HG02938 (cell line): ENCODE data around the gene ARHGEF2.

ENCODE experiments used
- ATAC-seq: cut with Tn5 transposase; IDR thresholded peaks from one replicate; pipeline ENCODE4 v1.9.1; 2021; ENCODE audit warnings: mild to moderate bottlenecking, moderate library complexity; ENCODE audit not compliant: unreplicated experiment

The ARHGEF2 gene

GRCh38 chr1:155973723-155974122, 4.6 kb downstream of the ARHGEF2 start:
- no peak for ATAC-seq

- no peak for ATAC-seq
Measured at GRCh38 chr1:155971910-155972809, 6.2 kb downstream of the ARHGEF2 start.

- ATAC-seq, result peak; percentile 58
Measured at GRCh38 chr1:155970531-155971167, 7.7 kb downstream of the ARHGEF2 start.

- ATAC-seq, result no peak
Measured at GRCh38 chr1:155969377-155969791, 9.0 kb downstream of the ARHGEF2 start.

- no peak for ATAC-seq
Measured at GRCh38 chr1:155968670-155969069, 9.7 kb downstream of the ARHGEF2 start.

- no peak for ATAC-seq
Measured at GRCh38 chr1:155968051-155968400, 10.3 kb downstream of the ARHGEF2 start.

- no peak for ATAC-seq
Measured at GRCh38 chr1:155967341-155968050, 10.9 kb downstream of the ARHGEF2 start.

GRCh38 chr1:155966750-155967149, 11.6 kb downstream of the ARHGEF2 start:
- no peak for ATAC-seq

- no peak for ATAC-seq
Measured at GRCh38 chr1:155966135-155966534, 12.2 kb downstream of the ARHGEF2 start.

- ATAC-seq, result no peak
Measured at GRCh38 chr1:155964193-155964592, 14.2 kb downstream of the ARHGEF2 start.

GRCh38 chr1:155962599-155963211, 15.6 kb downstream of the ARHGEF2 start:
- ATAC-seq, result no peak

GRCh38 chr1:155961937-155962336, 16.4 kb downstream of the ARHGEF2 start:
- no peak for ATAC-seq

GRCh38 chr1:155960081-155960745, 18.1 kb downstream of the ARHGEF2 start:
- ATAC-seq, result no peak

- ATAC-seq, result no peak
Measured at GRCh38 chr1:155957411-155957915, 20.9 kb downstream of the ARHGEF2 start.

GRCh38 chr1:155954645-155955044, 23.7 kb downstream of the ARHGEF2 start:
- no peak for ATAC-seq

- no peak for ATAC-seq
Measured at GRCh38 chr1:155952505-155952890, 25.8 kb downstream of the ARHGEF2 start.

- ATAC-seq, result no peak
Measured at GRCh38 chr1:155951753-155952504, 26.4 kb downstream of the ARHGEF2 start.

- no peak for ATAC-seq
Measured at GRCh38 chr1:155950829-155951228, 27.5 kb downstream of the ARHGEF2 start.

- ATAC-seq, result no peak
Measured at GRCh38 chr1:155947741-155948140, 30.6 kb downstream of the ARHGEF2 start.

- no peak for ATAC-seq
Measured at GRCh38 chr1:155947292-155947691, 31.1 kb downstream of the ARHGEF2 start.
